HG03025 (cell line): Measurements from ENCODE around the gene LLGL2.
"Not testable (repeated sequence)": the region's sequence is repeated elsewhere in the genome, so short reads cannot be mapped to it uniquely, and the experiment has no call there.

Source experiments
- ATAC-seq: cut with Tn5 transposase; IDR thresholded peaks from one replicate; pipeline ENCODE4 v1.9.1; 2021; ENCODE audit warnings: mild to moderate bottlenecking, moderate library complexity; ENCODE audit not compliant: unreplicated experiment, low FRiP score

Gene LLGL2

DNA sequence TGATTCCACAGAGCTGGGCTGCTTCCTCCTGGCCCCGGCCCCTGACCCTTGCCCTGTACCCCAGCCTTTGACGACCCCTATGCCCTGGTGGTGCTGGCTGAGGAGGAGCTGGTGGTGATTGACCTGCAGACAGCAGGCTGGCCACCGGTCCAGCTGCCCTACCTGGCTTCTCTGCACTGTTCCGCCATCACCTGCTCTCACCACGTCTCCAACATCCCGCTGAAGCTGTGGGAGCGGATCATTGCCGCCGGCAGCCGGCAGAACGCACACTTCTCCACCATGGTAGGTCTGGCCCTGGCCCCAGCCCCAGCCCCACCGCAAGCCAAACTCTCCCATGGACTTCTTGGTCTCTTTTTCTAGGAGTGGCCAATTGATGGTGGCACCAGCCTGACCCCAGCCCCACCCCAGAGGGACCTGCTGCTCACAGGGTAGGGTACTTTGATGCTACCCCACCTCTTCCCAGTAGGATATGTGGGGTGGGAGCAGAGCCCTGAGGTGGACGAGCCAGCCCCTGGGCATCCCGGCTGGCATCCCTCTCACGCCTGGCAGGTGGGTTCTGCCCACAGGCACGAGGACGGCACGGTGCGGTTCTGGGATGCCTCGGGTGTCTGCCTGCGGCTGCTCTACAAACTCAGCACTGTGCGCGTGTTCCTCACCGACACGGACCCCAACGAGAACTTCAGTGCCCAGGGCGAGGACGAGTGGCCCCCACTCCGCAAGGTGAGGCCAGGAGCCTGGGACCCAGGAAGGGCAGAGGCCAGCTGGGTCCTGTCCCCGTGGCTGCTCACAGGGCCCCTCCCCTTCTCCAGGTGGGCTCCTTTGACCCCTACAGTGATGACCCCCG, 43.1 kb downstream of the LLGL2 start:
- no peak for ATAC-seq

DNA sequence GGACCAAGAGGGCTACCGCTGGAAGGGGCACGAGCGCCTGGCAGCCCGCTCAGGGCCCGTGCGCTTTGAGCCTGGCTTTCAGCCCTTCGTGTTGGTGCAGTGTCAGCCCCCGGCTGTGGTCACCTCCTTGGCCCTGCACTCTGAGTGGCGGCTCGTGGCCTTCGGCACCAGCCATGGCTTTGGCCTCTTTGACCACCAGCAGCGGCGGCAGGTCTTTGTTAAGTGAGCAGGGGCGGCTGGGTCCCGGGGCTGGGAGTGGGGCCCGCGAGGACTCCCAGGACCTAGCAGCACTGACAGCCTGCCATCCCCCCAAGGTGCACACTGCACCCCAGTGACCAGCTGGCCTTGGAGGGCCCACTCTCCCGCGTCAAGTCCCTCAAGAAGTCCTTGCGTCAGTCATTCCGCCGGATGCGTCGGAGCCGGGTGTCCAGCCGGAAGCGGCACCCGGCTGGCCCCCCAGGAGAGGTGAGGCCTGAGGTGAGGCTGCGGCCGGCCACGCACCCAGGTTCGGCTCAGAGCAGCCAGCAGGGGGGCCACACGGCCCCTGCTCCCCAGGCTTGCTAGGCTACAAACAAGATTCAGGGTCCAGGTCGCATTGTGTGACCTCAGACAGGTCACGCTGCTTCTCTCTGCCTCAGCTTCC, 44.7 kb downstream of the LLGL2 start:
- ATAC-seq: no peak

GRCh38 chr17:75570772-75571171, 45.3 kb downstream of the LLGL2 start:
- no peak for ATAC-seq

DNA sequence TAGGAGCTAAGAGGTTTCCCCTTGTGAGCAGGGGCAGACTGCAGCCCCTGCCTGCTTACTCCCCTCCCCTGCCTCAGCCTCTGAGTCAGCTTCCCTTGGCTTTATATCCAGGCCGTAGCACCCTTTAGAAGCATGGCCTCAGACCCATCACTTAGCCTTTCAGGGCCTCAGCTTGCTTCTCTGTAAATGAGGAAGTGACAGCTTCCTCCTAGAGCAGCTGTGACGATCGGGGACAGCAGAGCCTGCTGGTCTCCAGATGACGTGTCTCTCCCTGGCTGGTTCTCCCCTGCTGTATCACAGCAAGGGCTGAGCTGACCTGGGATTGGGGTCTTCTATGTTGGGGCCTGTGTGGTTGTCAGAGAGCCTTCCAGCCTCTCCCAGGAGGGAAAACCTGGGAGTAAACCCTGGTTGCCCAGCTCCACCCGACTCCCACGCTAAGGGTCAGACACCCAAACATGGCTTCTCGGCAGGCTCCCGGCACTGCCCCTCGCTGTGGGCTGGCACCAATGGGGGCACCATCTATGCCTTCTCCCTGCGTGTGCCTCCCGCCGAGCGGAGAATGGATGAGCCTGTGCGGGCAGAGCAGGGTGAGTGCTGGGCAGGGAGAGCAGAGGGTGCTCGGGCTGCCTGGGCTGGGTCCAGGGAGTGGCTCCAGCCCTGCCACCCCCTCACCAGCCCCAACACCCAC, 45.8 kb downstream of the LLGL2 start:
- ATAC-seq: no peak

GRCh38 chr17:75571885-75572215, 46.4 kb downstream of the LLGL2 start:
- no peak for ATAC-seq

DNA sequence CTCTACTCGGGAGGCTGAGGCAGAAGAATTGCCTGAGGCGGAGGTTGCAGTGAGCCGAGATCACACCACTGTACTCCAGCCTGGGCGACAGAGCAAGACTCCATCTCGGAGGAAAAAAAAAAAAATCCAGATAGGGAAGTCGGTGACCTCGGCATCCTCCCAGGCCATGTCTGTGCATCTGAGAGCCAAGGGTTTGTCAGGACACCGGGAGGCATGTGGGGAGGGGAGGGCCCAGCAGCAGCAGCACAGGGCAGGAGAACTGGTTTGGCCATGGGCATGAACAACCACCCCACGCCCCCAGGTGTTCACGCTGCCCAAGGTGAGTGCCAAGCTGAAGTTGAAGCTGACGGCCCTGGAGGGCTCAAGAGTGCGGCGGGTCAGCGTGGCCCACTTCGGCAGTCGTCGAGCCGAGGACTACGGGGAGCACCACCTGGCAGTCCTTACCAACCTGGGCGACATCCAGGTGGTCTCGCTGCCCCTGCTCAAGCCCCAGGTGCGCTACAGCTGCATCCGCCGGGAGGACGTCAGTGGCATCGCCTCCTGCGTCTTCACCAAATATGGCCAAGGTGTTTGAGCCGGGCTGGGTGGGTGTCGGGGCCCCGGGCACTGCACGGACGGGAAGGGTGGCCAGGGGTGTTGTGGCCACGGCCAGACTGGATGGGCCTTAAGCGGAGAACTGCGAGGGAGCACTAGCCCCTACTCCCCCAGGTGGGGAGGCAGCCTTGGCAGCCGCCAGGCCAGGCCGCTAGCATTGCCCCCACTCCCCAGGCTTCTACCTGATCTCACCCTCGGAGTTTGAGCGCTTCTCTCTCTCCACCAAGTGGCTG, 47.4 kb downstream of the LLGL2 start:
- no peak for ATAC-seq

DNA sequence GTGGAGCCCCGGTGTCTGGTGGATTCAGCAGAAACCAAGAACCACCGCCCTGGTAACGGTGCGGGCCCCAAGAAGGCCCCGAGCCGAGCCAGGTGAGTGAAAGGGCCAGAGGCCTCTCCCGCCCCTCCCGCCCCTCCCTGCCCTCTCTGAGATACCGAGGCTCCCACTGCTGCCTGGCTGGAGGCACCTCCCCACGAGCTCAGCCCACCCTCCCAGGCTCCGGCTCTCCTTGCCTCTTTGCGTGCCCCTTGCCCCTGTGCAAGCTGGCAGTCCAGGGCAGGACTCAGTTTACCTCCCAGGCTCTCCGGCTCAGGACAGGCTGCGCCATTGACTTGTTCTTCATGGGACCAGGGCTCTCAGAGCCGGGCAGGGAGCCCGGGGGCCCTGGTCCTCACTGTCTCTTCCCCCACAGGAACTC, 48.1 kb downstream of the LLGL2 start:
- ATAC-seq: no peak

GRCh38 chr17:75573994-75574393, 48.5 kb downstream of the LLGL2 start:
- no peak for ATAC-seq

- no peak for ATAC-seq
Observed at GRCh38 chr17:75574404-75575036, 49.0 kb downstream of the LLGL2 start.

DNA sequence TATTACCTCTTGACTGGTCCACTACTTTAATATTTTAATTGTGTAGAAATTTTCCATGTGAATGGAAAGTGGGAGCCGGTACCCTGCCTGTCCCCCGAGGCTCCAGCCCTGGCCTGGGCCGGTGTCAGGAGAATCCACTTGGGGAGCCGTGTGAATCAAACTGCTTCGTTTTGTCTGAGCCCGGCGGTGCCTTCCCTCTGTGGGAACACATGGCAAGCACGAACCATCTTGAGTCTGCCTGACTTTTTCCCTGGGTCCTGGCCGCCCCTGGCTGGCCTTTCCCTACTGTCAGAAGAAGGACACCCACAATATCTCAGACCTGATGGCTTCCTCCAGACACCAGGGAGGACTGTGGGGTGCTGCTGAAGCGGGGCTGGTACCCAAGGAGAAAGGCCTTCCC, 49.7 kb downstream of the LLGL2 start:
- ATAC-seq: no peak

GRCh38 chr17:75575728-75576127, 50.2 kb downstream of the LLGL2 start:
- ATAC-seq: no peak

- ATAC-seq: no peak
Observed at GRCh38 chr17:75576661-75577060, 51.2 kb downstream of the LLGL2 start.

DNA sequence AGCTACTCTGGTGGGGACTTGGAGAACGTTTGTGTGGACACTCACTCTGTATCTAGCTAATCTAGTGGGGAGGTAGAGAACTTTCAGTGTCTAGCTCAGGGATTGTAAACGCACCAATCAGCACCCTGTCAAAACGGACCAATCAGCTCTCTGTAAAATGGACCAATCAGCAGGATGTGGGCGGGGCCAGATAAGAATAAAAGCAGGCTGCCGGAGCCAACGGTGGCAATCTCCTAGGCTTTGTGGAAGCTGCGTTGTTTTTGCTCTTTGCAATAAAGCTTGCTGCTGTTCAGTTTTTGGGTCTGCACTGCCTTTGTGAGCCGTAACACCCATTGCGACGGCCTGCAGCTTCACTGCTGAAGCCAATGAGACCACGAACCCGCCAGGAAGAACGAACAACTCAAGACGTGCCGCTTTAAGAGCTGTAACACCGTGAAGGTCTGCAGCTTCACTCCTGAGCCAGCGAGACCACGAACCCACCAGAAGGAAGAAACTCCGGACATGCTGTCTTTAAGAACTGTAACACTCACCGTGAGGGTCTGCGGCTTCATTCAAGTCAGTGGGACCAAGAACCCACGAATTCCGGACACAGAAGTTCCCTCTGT, 55.7 kb downstream of the LLGL2 start:
- ATAC-seq: not testable (repeated sequence)

- not testable (repeated sequence) for ATAC-seq
Observed at GRCh38 chr17:75583197-75583596, 57.7 kb downstream of the LLGL2 start.

DNA sequence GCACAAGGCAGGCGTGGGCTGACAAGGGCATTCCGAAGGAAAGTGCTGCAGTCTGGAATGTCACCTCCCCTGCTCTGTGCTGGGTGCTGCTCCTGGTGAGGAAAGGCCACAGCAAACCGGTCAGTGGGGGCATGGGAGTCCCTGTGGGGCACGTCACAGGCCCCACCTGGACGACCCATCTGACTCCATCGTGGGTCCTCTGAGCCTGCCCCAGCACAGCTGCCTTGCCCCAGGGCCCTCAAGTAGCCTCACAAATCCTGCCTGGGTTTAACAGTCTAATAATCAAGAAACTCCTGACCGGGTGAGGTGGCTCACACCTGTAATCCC, 59.3 kb downstream of the LLGL2 start:
- ATAC-seq: no peak

GRCh38 chr17:75587675-75588595, 62.4 kb downstream of the LLGL2 start, which contains the start of gene MYO15B:
TSS of gene MYO15B (plus strand) at chr17:75587800. CDS start at chr17:75588058, 258 bp downstream.
- no peak for ATAC-seq

DNA sequence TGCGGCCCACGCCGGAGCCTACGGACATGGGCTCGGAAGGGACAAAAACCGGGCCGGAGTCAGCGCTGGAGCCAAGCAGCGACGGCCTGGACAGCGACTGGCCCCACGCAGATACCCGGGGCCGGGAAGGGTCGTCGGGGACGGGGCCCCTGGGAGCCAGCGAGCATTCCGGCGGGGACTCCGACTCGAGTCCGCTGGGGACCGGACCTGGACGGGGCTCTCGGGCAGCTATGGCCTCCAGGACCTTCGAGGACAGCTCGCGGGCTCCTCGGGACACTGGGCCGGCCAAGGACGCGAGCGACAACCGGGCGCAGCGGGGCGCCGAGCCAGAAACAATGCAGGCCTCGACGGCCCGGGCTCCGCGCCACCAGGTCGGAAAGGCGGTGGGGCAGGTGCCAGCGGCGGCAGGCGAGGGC, 63.1 kb downstream of the LLGL2 start:
- no peak for ATAC-seq

- peak; percentile 60 for ATAC-seq
Observed at GRCh38 chr17:75589012-75589918, 63.8 kb downstream of the LLGL2 start.
